ENCODE data around the gene PBX3.

PBX3 gene

DNA sequence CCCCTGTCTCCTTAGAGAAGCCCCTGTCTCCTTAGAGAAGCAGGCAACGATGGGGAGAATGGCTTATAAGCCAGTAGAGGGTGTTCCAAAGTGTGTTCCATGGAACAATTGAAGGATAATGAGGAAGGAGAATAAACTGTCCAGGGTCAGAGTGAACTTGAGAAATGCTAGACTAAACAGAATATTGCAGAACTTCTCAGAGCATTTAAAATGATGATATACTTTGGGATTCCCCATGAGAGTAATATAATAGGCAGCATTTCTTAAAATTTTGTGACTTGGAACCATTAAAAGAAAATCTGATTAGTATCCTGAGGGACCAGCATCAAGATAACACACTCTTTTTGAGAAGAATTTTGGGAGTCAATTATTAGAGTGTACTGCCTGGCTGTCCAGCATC lies 116.8 kb downstream of the PBX3 start:
- DNase-seq (ENCODE audit: low read depth in 2 of 2) = no peak

DNA sequence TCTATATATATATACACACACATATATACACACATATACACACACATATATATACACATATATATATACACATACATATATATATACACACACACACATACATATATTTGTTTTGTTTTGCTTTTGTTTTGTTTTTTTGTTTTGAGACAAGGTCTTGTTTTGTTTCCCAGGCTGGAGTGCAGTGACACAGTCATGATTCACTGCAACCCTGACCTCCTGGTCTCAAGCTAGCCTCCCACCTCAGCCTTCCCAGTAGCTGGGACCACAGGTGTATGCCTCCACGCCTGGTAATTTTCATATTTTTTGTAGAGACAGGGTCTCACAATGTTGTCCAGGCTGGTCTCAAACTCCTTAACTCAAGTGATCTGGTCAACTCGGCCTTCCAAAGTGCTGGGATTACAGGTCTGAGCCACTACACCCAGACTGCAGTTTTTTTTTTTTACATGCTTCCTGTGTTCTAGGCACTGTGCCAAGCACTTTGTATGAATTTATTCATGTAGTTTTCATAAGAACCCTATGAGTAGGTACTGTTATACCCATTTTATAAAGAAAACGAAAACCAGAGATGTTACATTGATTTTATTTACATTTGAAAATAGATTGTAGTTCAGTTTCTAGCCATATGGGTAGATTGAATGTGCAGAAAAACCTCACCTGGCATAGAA lies 120.7 kb downstream of the PBX3 start:
- DNase-seq (ENCODE audit: low read depth in 2 of 2) = no peak

DNA sequence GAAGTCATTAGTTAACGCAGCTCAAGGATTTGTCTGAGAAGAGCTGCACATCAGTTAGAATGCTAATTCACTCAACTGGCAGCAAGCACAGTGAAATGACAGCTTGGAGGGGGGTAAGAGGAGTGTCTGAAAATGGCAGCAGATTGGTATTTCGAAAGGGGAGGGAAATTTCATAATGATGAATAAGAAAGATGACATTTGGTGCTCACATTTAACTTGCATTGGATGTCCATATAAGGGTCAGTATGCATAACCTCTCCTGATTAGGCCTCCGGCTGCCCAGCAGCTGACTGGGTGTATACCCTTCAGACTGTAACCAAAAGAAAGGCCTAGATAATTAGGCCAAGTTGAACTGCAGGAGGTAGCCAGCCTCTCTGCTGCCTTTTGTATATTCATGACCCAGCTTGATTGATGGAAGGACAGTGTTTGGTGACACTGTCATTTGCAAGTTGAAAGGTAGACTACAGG lies 131.0 kb downstream of the PBX3 start:
- no peak for DNase-seq (ENCODE audit: low read depth in 2 of 2)

DNA sequence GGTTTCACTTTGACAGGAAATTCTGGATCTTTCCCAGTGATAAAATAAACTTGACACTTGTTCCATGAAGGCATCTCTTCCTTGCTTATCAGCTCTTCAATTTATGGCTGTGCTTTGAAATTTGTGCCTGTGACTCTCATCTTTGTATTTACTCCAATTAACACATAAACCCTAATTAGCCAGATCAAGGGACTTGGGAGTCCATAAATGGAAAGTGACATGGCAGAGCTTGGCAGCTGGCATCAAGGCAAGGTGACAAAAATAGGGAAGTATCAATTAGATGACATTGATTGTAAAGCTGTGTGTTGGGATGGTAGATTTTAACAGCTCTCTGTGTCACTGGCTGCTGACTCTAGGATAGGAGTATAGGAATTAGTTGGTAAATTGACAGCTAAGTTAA lies 133.9 kb downstream of the PBX3 start:
- no peak for DNase-seq (ENCODE audit: low read depth in 2 of 2)

DNA sequence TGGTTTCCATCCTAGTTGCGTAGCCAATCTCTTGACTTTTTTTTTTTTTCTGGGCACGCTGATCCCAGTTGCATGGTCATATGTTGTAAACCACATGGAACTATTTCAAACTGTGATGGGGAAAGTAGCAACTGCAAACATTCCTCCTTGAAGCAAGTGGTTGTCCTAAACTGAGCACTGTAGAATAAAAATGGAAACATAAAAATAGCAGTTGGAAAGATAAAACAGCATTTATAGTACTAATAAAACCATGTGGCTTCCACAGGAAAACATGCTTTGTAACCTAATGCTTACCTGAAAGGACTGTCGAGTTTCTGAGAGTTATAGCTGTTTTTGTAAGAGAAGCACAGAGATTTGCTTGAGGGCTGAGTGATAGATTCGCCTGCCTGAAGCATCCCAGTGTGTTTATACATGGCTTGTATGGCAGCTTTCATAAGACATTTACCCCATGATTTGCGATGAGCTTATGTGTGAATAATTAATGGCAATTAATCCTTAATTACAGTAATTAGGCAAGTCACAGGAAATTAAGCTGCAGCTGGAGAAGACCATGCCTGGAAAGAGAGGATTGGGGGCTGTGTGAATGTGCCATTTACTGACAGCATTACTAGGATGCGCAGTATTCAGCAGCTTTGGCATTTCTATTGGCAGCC lies 136.5 kb downstream of the PBX3 start:
- no peak for DNase-seq (ENCODE audit: low read depth in 2 of 2)

DNA sequence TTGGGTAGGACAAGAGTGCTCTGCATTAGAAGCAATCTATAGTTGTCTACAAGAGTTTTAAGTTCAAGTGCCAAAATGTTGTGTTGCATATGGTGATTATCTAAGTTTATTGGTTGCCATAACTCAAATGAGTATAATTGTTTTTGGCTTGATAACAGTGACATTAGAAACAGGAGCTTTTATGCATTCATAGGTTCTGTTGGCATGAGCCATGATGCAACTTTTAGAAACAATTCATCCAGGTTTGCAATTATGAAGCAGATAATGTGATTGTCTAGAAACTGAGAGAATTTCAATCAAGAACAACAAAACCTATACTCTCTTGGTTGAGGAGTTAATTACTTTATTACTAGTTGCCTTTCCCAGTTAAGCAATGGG lies 137.0 kb downstream of the PBX3 start:
- DNase-seq (ENCODE audit: low read depth in 2 of 2) = no peak

DNA sequence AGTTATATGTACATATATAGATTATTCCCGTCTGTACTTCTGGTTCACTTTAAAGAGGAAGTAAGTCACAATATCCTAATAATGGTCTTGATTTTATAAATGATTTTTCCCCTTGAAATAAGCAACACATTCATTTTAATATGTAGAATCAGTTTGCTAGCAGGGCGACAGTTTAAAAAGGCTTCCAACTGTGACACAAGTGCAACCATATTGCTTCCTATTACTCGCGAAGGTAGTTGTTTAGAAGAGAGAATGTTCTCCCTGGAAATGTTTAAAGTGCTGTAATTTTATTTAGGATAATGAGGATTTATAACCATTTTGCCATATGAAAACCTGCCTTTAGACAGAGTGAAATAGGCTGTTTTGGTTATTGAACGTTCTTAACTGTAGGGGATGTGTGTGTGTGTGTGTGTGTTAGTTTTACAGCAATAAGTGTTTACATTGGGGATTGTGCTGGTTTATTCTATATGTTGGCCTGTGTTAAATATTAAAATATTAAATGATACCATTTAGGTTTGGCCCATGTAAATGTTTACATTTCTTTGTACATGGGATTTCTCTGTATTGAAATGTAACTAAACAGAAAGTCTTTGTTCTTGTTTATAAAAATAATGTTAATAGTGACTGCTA lies 138.3 kb downstream of the PBX3 start:
- DNase-seq (ENCODE audit: low read depth in 2 of 2) = no peak

DNA sequence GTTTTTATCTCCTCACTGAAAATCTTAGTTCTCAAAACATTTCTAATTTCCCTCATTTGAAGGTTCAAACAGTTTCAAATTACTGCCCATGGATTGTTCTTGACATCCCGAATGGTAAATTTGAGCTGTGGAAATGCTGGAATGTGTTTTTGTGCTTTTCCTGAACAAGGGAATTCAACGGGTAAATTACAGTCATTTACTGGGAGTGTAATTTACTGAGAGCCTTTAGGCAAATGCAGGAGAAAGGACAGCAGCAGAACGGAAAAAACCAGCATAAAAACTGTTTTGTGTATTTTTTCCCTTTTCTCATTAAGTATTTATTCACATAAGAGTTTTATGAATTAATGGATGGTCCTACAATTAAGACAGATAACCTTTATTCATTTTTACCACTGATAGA lies 139.2 kb downstream of the PBX3 start:
- DNase-seq (ENCODE audit: low read depth in 2 of 2) = no peak

DNA sequence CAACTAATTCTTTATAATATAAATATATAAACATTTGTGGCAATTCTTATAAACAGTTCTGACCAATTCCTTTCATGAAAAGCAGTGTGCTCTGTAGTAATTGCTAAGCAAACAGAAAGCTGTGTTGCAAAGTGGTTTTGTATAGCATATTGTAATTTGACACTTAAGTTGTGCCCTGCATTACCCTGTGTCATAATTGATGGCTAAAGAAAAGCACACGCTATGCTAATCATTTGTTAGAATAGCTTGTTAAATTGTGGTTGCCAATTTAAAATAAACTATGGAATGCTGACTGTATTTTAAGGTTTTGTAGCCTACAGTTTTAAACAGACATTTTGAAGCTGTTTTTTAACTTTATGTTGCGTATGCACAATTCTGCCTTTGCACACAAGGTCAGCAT lies 140.0 kb downstream of the PBX3 start:
- no peak for DNase-seq (ENCODE audit: low read depth in 2 of 2)

DNA sequence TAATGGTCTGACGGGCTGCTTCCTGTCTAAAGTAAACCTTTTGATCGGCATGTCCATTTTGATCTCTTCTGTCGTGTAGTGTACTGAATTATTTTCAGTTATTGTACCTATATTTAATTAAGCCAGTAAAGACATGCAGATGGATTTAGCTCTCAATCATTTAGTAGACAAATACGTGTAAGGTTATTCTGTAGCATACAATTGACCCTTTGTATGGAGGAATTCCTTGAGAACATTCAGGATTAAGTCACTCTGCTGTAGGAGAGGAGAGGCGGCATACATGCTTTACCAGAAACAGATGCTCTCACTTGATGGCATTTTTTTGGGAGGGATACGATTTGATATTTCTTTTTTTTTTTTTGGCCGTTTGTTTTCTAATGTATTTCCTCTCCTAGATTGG lies 141.0 kb downstream of the PBX3 start:
- no peak for DNase-seq (ENCODE audit: low read depth in 2 of 2)

DNA sequence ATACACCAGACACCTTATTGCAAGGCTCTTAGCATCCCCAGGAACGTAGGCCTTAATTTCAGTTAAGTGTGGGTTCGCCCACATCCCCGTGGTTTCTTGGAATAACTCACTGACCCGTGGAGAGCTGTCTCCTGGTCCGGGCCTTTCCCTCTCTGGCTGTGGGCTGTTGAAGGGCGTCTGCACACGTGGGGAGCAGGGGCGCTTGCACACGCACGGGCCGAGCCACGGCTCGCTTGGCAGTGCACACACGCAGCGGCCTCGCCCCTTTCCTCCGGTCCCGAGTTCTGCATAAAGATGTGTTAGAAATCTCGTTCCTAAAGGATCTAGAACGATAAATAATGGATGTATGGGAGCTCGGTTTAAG lies 141.9 kb downstream of the PBX3 start:
- no peak for DNase-seq (ENCODE audit: low read depth in 2 of 2)

DNA sequence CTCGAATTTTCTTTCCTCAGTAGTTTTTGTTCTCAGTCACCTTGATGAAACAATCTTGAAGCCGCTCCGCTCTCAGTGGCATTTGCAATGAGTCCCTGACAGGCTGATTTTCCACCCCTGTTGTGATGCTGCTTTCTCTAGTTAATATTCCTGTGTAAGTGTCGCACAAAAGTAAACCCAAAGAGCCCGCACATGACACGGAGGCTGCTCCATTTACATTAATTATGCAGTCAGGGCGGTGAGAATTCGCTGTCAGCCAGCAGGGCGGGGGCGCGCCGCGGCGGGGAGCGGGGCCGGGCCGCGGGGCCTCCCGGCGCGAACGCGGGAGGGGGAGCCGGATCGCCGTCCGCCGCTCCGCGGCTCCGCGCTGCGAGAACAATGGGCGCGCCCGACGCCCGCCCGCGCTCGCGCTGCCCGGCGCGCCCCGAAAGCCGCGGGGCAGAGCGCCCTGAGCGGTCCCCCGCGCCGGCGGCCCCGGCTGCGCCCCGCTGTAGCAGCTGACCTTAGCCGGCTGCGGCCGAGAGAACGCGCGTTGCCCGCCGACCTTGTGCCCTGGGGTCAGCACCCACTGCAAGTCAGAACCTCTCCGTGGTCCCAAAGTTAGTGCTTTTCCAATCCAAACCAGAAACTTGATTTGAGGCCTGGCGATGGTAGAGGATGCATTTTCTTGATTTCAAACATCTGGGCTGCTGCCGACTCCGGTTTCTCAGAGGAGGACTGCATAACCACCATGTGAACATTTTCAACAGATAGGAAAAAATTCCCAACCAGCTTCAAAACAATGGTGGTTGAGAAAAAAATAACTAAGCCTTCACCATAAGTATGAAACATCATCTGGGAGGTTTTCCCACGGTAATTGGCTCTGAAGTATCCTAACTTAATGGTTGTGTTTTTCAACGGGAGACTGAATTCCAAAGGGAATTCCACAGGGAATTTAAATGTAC lies 142.6 kb downstream of the PBX3 start:
- DNase-seq (ENCODE audit: low read depth in 2 of 2) = peak in 1 of 2 donors; percentile 4

DNA sequence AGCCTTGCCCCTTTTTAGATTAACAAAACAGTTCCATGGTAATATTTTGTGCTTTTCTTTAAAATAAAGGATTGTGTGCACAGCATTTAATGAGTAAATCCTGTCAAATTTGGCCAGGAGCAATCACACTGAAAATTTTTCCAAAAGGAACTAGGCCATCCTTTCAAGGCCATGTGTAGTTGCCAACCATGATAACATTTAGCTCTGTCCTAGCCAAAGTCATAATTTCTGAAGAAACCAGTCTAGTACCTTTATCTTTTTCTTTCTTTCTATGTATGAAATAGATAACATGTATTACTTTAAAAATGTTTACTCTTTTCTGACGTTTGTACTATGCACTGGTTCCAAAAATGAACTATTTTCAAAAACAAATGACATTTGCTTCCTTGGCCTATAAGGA lies 143.7 kb downstream of the PBX3 start:
- DNase-seq (ENCODE audit: low read depth in 2 of 2) = no peak

DNA sequence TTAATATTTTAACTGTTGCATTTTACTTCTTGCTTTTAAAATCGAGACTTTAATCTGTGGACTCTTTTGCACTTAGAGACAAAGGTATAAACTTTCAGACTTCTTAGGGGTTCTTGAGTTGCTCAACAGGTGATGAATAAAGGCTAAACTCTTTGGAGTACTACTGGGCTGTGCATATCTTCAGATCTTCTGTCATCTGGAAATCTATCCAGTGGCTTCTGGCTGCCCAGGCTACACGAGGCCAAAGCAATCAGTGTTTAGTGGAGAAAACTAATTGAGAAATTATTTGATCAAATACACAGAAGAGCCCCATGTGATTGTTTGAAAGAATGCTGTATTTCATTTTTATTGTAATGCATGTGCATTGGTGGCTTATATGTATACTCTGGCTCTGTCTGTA lies 146.1 kb downstream of the PBX3 start:
- DNase-seq (ENCODE audit: low read depth in 2 of 2) = no peak

DNA sequence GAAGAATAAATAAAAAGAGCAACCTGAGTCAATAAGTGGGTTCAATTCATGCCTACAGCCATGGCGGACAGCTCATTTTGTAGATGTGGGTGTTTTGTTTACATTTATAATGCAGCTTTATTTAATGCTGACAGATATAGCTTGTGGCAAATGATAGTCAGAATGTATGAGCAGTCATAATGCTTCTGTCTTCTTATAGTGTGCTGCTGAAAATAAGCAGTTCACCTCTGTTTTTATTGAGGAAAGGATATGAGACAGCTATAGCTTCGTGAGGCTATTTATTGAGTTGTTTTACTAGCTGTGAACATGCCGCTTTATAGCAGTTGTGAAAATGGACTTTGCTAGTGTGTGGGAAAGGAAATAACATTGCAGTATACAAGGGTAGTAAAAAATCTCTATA lies 147.4 kb downstream of the PBX3 start:
- DNase-seq (ENCODE audit: low read depth in 2 of 2) = no peak

DNA sequence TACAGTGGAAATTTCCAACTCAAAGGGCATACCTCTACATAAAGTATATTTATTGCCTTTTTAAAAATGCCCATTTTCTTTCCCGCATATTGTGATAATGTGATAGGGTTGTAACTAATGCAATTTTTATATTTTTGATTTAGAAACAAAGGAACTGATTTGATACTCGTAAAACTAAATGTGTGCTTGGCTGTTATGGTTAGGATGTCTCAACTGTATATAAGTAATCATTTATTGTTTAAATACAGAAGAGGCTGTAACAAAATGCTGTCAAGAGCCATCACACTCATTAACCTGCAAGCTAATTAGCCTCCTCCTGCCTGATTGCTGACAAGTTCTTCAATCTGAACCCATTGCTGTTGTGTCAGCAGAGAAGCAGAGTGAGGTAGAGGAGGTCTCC lies 149.2 kb downstream of the PBX3 start:
- DNase-seq (ENCODE audit: low read depth in 2 of 2) = no peak

DNA sequence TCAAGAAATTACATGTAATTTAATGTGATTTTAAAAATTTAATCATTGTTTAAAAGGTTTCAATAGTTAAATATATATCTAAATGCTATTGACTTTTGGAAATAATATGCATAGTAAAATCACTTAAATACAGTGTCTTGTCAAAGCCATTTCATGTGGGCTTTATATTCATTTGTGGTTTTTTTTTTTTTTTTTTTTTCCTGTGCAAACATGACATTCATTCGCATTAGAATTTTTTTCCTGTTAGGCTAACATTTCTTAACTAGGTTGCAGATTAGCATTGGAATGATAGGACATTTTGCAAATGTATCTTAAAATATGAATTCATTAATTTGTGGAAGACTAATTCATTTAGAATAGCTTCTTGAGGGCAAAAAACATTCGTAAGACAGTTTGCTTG lies 149.8 kb downstream of the PBX3 start:
- no peak for DNase-seq (ENCODE audit: low read depth in 2 of 2)

DNA sequence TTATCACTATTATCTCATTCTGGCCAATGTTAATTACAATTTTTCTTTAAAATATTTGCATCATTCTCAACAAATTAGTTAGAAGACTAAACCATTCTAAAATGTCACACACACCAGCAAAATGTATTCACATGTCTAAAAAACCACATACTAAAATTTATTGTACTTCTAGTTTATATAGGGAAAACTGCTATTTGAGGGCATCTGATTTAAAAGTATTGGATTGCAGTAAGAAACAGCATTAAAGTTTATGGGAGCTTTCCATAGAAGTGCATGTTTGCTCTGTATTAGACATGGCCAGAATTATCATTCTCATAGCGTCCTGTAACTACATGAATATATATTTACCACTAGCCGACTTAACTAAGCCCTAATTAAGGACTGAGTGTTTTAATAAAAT lies 150.3 kb downstream of the PBX3 start:
- DNase-seq (ENCODE audit: low read depth in 2 of 2) = no peak

DNA sequence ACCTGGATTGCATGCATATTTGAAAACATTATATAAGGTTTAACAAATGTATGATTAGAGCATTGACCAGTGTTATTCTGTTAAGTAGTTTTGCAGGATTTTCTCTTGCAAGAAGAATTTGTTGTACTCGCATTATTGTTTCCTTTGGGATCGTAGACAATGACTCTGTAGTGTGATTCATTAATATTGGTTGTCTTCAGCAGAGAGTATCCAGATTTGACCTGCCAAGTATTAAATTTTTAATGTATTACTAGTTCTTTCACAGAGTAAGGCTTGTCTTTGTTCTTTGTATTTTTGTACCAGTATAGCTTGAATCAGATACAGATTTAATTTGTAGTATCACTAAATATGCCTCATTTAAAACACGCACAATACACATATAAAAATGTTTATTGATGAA lies 155.0 kb downstream of the PBX3 start:
- DNase-seq (ENCODE audit: low read depth in 2 of 2) = no peak

DNA sequence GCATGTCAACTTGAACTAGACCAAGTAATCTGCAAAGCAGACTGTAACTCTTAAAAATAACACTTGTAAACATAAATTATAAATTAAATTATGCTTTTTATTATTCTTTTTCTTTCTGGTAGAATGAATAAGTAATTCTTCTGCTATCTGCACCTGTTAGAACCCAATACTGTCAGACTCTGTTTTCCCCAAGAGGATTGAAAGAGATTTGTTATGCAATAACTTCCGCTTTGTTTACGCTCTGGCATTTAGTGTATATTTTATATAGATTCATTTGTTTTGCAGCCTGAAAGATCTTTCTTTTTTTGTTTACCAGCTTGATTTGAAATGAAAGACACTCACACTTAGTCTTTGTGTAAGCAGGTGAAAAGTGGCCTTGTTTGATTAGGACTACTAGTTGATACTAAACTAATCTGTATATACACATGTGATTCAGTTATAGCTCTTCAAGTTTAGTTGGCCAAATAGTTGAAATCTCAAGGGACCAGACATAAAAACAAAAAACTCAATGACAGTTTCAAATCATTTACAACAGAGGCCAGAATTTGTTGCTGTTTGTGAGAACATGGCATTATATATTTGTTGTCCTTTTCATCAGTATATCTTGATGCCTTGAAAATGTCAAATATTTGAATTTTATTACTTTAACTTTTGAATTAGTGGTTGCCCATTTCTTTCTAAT lies 155.8 kb downstream of the PBX3 start:
- no peak for DNase-seq (ENCODE audit: low read depth in 2 of 2)

DNA sequence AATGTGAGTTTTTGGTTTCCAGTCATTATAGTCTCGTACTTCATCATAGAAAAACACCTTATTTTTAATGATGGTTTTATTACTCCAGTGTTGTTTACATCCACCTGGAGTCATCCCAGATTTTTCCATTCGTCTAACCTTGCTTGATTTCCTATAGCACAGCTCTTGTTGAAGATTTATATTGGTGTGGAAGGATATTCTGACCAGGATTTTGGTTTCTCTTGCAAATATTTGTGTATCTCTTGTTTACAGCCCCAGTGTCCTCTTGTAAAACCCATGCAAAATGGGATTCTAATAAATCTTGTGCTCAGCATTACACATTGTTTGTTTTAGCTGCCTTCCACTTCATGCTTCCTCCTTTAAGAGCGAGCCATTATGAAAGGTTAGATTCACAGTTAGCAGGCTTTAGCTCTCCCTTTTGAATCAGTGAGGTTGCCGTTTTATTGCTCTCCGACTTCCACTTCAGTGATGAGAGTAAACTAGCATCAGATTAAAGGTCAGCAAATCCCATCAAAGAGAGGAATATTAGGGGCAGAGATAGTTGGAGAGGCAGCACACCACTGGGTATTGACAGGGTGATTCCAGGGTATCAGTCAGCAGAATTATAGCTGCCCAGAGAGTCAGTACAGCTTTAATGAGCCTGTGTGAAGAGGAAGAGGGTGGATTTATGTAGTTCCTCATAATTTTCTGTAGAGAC lies 157.1 kb downstream of the PBX3 start:
- no peak for DNase-seq (ENCODE audit: low read depth in 2 of 2)

Data from stimulated activated CD8-positive, alpha-beta memory T cell treated with anti-CD3 and anti-CD28 coated beads, Interleukin-15, amount 100 ng/mL, for 4 hours (primary cell).